Measurements from ENCODE around the gene NRCAM. TPM values are rescaled to one million over a fixed set of nuclear protein-coding genes. Genes with fewer than 3 reads are reported as not detected.

The NRCAM gene
- total and polyA plus RNA-seq, 10 of the 15 experiments (the other 5 are each of a cell fraction or from before 2014, with no cell fraction given): 0.30 to 2.0 (median 1.0) TPM

- SMC1A ChIA-PET (ENCODE audit: uncharacterized antibody, unreplicated experiment): interaction anchor here (0.7 kb wide), 1 partner anchor 21 kb away, joined by 3 read pairs; no protein-coding TSS in a partner anchor
- POLR2A ChIA-PET: no interaction called here
- Histone ChIP-seq H3K36me3 (ENCODE audit: control insufficient read depth in 2 of 2, insufficient read depth in 2 of 2, low read length in 1 of 2) (no peaks in the 10 kb centered on the region), H3K4me2 (ENCODE audit: control insufficient read depth, insufficient read depth) (no peak overlapping the region), H3K27ac (ENCODE audit: control insufficient read depth, insufficient read depth) (no peak overlapping the region), H3K27me3 (replicated peaks in 1 of 2; ENCODE audit: control insufficient read depth in 2 of 2, insufficient read depth in 2 of 2, low read length in 1 of 2) (peaks cover 0 to 2% of the 10 kb centered on the region in 2 experiments; a peak in 1 of 4 replicates), H3K4me1 (ENCODE audit: control insufficient read depth, insufficient read depth, low read length) (peaks cover 2% of the 10 kb centered on the region), H3K9me3 (replicated peaks; ENCODE audit: control insufficient read depth, insufficient read depth, low read length) (no peaks in the 10 kb centered on the region), H4K20me1 (ENCODE audit: control insufficient read depth, insufficient read depth) (no peaks in the 10 kb centered on the region), H3K4me3 (no peak overlapping the region), H2AFZ (ENCODE audit: control insufficient read depth, low read depth, low read length) (no peak overlapping the region), H3K9ac (ENCODE audit: control insufficient read depth, insufficient read depth, low read length) (no peak overlapping the region), H3K79me2 (ENCODE audit: control insufficient read depth, insufficient read depth, low read length) (no peaks in the 10 kb centered on the region)
- BruUV-seq (replicated peaks): no TSS peak
- ATAC-seq (no peak), DNase-seq (ENCODE audit: low read depth, low spot score) (no peak), FAIRE-seq (no peak)
- in situ Hi-C loops (cut with MboI) (no loop called here), intact Hi-C loops (cut with micrococcal nuclease; ENCODE audit: unreplicated experiment) (no loop called here)
- CTCF ChIA-PET: interaction anchor here (1.2 kb wide), 1 partner anchor 117 kb away, joined by 3 read pairs; no protein-coding TSS in a partner anchor
- TF ChIP-seq RBBP5 (conservative IDR thresholded peaks at IDR 0.05) (no peak), POLR2A (IDR thresholded peaks at IDR 0.05; ENCODE audit: low read depth, low read length) (no peak), ETV6 (conservative IDR thresholded peaks at IDR 0.05 in 1 of 2, IDR thresholded peaks at IDR 0.05 in 1 of 2; ENCODE audit: borderline replicate concordance in 1 of 2, low read depth in 1 of 2) (no peak), ZBTB11 (CRISPR knock-in tag; IDR thresholded peaks at IDR 0.05) (no peak), IKZF1 (conservative IDR thresholded peaks at IDR 0.05) (no peak), EED (IDR thresholded peaks at IDR 0.05; ENCODE audit: low read depth) (no peak), NBN (IDR thresholded peaks at IDR 0.05) (no peak), ASH2L (IDR thresholded peaks at IDR 0.05; ENCODE audit: borderline replicate concordance, low read depth) (no peak), NFYA (IDR thresholded peaks at IDR 0.05; ENCODE audit: borderline replicate concordance, low read depth, low read length) (no peak), SREBF1 (IDR thresholded peaks at IDR 0.05; ENCODE audit: low read length) (no peak), TCF3 (IDR thresholded peaks at IDR 0.05; ENCODE audit: borderline replicate concordance, insufficient read depth, low read depth, low read length) (no peak), STAT1 (conservative IDR thresholded peaks at IDR 0.05) (no peak), MAX (IDR thresholded peaks at IDR 0.05; ENCODE audit: low read depth, low read length) (no peak), NRF1 (conservative IDR thresholded peaks at IDR 0.05; ENCODE audit: low read depth, low read length) (no peak), EP300 (IDR thresholded peaks at IDR 0.05; ENCODE audit: borderline replicate concordance in 1 of 2, control insufficient read depth in 1 of 2, low read depth in 2 of 2, low read length in 2 of 2) (no peak), ZNF24 (IDR thresholded peaks at IDR 0.05) (no peak)
- TF ChIP-seq, protein P1, sequence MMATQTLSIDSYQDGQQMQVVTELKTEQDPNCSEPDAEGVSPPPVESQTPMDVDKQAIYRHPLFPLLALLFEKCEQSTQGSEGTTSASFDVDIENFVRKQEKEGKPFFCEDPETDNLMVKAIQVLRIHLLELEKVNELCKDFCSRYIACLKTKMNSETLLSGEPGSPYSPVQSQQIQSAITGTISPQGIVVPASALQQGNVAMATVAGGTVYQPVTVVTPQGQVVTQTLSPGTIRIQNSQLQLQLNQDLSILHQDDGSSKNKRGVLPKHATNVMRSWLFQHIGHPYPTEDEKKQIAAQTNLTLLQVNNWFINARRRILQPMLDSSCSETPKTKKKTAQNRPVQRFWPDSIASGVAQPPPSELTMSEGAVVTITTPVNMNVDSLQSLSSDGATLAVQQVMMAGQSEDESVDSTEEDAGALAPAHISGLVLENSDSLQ (IDR thresholded peaks at IDR 0.05): no peak
- TF ChIP-seq, protein P2, sequence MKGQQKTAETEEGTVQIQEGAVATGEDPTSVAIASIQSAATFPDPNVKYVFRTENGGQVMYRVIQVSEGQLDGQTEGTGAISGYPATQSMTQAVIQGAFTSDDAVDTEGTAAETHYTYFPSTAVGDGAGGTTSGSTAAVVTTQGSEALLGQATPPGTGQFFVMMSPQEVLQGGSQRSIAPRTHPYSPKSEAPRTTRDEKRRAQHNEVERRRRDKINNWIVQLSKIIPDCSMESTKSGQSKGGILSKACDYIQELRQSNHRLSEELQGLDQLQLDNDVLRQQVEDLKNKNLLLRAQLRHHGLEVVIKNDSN (IDR thresholded peaks at IDR 0.05; ENCODE audit: borderline replicate concordance, extremely low read length, insufficient read depth, low read depth, low read length): no peak
- TF ChIP-seq, protein P3, sequence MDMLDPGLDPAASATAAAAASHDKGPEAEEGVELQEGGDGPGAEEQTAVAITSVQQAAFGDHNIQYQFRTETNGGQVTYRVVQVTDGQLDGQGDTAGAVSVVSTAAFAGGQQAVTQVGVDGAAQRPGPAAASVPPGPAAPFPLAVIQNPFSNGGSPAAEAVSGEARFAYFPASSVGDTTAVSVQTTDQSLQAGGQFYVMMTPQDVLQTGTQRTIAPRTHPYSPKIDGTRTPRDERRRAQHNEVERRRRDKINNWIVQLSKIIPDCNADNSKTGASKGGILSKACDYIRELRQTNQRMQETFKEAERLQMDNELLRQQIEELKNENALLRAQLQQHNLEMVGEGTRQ (IDR thresholded peaks at IDR 0.05; ENCODE audit: borderline replicate concordance, low read depth, low read length): no peak
- RAD21 ChIA-PET (ENCODE audit: unreplicated experiment): no interaction called here
These were observed 75.7 kb downstream of the NRCAM start for GRCh38 chr7:108380517-108380916.
